AG04450 (cell line): ENCODE data around the gene PLCH2. TPM values are rescaled to one million over a fixed set of nuclear protein-coding genes. Genes with fewer than 3 reads are reported as not detected.

Experiments
- CTCF ChIA-PET: fragments of 300-600, 350-600 bp; formaldehyde crosslinking; extraction: SDS; loops from one replicate; lab custom pipeline; 2022; ENCODE audit warnings: antibody characterized with exemption, inconsistent platforms; lab: Charles Lee
- POLR2A ChIA-PET: fragments of 350-600 bp; formaldehyde crosslinking; extraction: SDS; loops from one replicate; lab custom pipeline; 2021; ENCODE audit warnings: antibody characterized with exemption, inconsistent platforms; lab: Yijun Ruan, JAX
- DNase-seq: peaks from one replicate; pipeline ENCODE4 v3.0.0-alpha.2; 2011; ENCODE audit warnings: low read depth, low spot score
- H3K27ac ChIP-seq: one replicate; pipeline ENCODE4 v1.5.1; 2012; ENCODE audit warnings: low read depth, low read length, control low read depth
- H3K27me3 ChIP-seq: one replicate; pipeline ENCODE4 v1.6.0; 2012; ENCODE audit warnings: low read length; ENCODE audit not compliant: control insufficient read depth, insufficient read depth
- H3K4me3 ChIP-seq: 2 replicates; pipeline ENCODE4 v1.5.1; 2011; ENCODE audit warnings: mild to moderate bottlenecking, low read depth, low read length, control low read depth
- H3K9me3 ChIP-seq: 2 replicates; pipeline ENCODE4 v1.5.1; 2012; ENCODE audit warnings: low read length; ENCODE audit not compliant: control insufficient read depth, insufficient read depth
- polyA plus RNA-seq: library from polyadenylated mRNA; depleted of rRNA; stranded (reverse); fragments of >200 nt; gene quantifications from 2 replicates; pipeline ENCODE4 v1.2.3, GENCODE V29; 2011
- TF ChIP-seq, protein P1 (sequence below): IDR thresholded peaks from 2 replicates; pipeline ENCODE4 v1.5.1; 2011; ENCODE audit warnings: low read depth, low read length, control low read depth, inconsistent platforms

Gene PLCH2
- polyA plus RNA-seq, 1 experiment: 0.06 TPM

DNA sequence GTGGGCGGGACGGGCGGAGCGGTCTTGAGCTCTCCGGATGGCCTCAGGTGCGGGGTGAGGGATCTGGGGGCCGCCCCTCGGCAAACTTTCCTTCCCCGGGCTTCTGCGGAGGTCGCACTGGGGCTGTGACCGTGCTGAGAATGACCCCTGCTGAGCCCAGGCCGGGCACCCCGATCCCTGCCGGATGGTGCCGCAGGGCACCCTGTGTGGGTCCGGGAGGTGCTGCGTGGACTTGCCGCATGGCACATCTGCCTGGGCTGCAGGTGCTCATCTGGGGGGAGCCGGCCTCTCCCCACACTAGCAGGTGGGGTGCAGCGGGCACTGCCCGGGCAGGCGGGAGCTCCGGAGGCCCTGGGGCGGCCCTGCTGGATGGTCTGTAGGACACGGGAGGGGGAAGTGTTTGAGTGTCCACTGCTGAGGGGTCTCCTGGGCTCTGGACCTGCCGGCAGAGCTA lies 31.9 kb upstream of the PLCH2 start:
- DNase-seq: no peak
- CTCF ChIA-PET: no interaction called here
- H3K27me3 ChIP-seq: peaks cover 24% of the 10 kb centered on the region
- POLR2A ChIA-PET: no interaction called here
- TF ChIP-seq, protein P1, sequence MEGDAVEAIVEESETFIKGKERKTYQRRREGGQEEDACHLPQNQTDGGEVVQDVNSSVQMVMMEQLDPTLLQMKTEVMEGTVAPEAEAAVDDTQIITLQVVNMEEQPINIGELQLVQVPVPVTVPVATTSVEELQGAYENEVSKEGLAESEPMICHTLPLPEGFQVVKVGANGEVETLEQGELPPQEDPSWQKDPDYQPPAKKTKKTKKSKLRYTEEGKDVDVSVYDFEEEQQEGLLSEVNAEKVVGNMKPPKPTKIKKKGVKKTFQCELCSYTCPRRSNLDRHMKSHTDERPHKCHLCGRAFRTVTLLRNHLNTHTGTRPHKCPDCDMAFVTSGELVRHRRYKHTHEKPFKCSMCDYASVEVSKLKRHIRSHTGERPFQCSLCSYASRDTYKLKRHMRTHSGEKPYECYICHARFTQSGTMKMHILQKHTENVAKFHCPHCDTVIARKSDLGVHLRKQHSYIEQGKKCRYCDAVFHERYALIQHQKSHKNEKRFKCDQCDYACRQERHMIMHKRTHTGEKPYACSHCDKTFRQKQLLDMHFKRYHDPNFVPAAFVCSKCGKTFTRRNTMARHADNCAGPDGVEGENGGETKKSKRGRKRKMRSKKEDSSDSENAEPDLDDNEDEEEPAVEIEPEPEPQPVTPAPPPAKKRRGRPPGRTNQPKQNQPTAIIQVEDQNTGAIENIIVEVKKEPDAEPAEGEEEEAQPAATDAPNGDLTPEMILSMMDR: no peak
- H3K4me3 ChIP-seq: no peak overlapping the region
- no peak overlapping the region for H3K27ac ChIP-seq
- peaks cover 6% of the 10 kb centered on the region; the same call in 1 of the 2 replicates for H3K9me3 ChIP-seq

- no peak overlapping the region for H3K27ac ChIP-seq
- peaks cover 24% of the 10 kb centered on the region for H3K27me3 ChIP-seq
- H3K4me3 ChIP-seq: no peak overlapping the region
- POLR2A ChIA-PET: no interaction called here
- DNase-seq: no peak
- CTCF ChIA-PET: no interaction called here
- TF ChIP-seq, protein P1: no peak
- H3K9me3 ChIP-seq: peaks cover 3% of the 10 kb centered on the region; the same call in 1 of the 2 replicates
Measured at GRCh38 chr1:2445162-2445822, 30.8 kb upstream of the PLCH2 start.

DNA sequence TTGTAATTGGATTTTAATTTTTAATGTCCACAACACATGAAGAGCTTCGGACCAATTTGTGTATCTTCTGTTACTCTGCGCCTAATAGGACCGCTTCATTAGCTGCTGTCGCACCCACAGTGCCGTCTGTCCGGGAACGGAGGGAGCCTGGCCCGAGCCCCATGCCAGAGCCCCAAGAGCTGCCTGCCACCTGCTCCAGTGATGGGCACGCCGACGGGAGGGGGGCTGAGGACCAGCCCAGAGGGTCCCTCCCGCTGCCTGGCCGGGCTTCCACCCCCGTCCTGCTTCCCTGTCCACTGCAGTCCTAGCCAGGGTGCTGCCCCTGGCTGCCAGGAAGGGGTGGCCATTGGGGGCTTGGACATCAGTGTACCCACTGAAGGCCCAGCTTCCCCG lies 30.3 kb upstream of the PLCH2 start:
- CTCF ChIA-PET: no interaction called here
- no peak for DNase-seq
- Histone ChIP-seq H3K4me3 (no peak overlapping the region), H3K9me3 (no peaks in the 10 kb centered on the region), H3K27me3 (peaks cover 24% of the 10 kb centered on the region), H3K27ac (no peak overlapping the region)
- TF ChIP-seq, protein P1: no peak
- POLR2A ChIA-PET: interaction anchor here (0.6 kb wide), 1 partner anchor 57 kb away, joined by 13 read pairs; no protein-coding TSS in a partner anchor

- DNase-seq: no peak
- POLR2A ChIA-PET: interaction anchor here (0.6 kb wide), 1 partner anchor 58 kb away, joined by 13 read pairs; no protein-coding TSS in a partner anchor
Measured at GRCh38 chr1:2446394-2446793, 29.7 kb upstream of the PLCH2 start.

GRCh38 chr1:2446861-2447260 lies 29.2 kb upstream of the PLCH2 start:
- ChIA-PET POLR2A (no interaction called here), CTCF (no interaction called here)
- Histone ChIP-seq H3K4me3 (no peak overlapping the region), H3K9me3 (no peaks in the 10 kb centered on the region), H3K27me3 (peaks cover 24% of the 10 kb centered on the region), H3K27ac (no peak overlapping the region)
- DNase-seq: no peak
- TF ChIP-seq, protein P1: no peak

More at GRCh38 chr1:2446394-2446793, 29.7 kb upstream of the PLCH2 start:
- Histone ChIP-seq H3K4me3 (no peak overlapping the region), H3K9me3 (no peaks in the 10 kb centered on the region), H3K27me3 (peaks cover 24% of the 10 kb centered on the region), H3K27ac (no peak overlapping the region)
- TF ChIP-seq, protein P1: no peak
- CTCF ChIA-PET: no interaction called here
